Hepatocyte (in vitro differentiated cells): ENCODE measurements around the gene AMZ2. TPM values are rescaled to one million over a fixed set of nuclear protein-coding genes. Genes with fewer than 3 reads are reported as not detected.
A peak's percentile ranks its signal among the peaks of the same experiment; 100 is the strongest.

Source experiments
- DNase-seq: peaks from one replicate; pipeline ENCODE4 v3.0.0-alpha.2; 2016; ENCODE audit warnings: low spot score
- H2AFZ ChIP-seq: fragments of 200-600 bp; sonication (generic); 2 replicates; pipeline ENCODE4 v1.6.0; 2016; ENCODE audit warnings: antibody characterized with exemption, mild to moderate bottlenecking
- H3K27ac ChIP-seq: fragments of 200-600 bp; sonication (generic); 2 replicates; pipeline ENCODE4 v1.5.1; 2016; ENCODE audit warnings: mild to moderate bottlenecking
- H3K27me3 ChIP-seq: fragments of 200-600 bp; sonication (generic); 2 replicates; pipeline ENCODE4 v1.6.1; 2016
- H3K36me3 ChIP-seq: fragments of 200-600 bp; sonication (generic); replicated peaks from 2 replicates; pipeline ENCODE4 v1.5.1; 2016; ENCODE audit warnings: low read depth; ENCODE audit not compliant: insufficient read depth
- H3K4me1 ChIP-seq: fragments of 200-600 bp; sonication (generic); 2 replicates; pipeline ENCODE4 v1.5.1; 2016; ENCODE audit warnings: mild to moderate bottlenecking, moderate library complexity; ENCODE audit not compliant: insufficient read depth
- H3K4me2 ChIP-seq: fragments of 200-600 bp; sonication (generic); 2 replicates; pipeline ENCODE4 v1.6.0; 2016
- H3K4me3 ChIP-seq: fragments of 200-600 bp; sonication (generic); 2 replicates; pipeline ENCODE4 v1.5.1; 2016; ENCODE audit warnings: mild to moderate bottlenecking
- H3K79me2 ChIP-seq: fragments of 200-600 bp; sonication (generic); 2 replicates; pipeline ENCODE4 v1.6.0; 2017; ENCODE audit warnings: mild to moderate bottlenecking
- H3K9me2 ChIP-seq: fragments of 200-600 bp; sonication (generic); replicated peaks from 2 replicates; pipeline ENCODE4 v1.6.0; 2017; ENCODE audit warnings: mild to moderate bottlenecking; ENCODE audit not compliant: insufficient read depth
- H3K9me3 ChIP-seq: fragments of 200-600 bp; sonication (generic); 2 replicates; pipeline ENCODE4 v1.5.1; 2016; ENCODE audit warnings: low read depth, mild to moderate bottlenecking
- H4K20me1 ChIP-seq: fragments of 200-600 bp; sonication (generic); 2 replicates; pipeline ENCODE4 v1.6.0; 2016; ENCODE audit warnings: mild to moderate bottlenecking; ENCODE audit not compliant: insufficient read depth, poor library complexity, severe bottlenecking
- EZH2 ChIP-seq: fragments of 200-600 bp; sonication (generic); IDR thresholded peaks from 2 replicates; pipeline ENCODE4 v1.6.1; 2016; ENCODE audit warnings: antibody characterized with exemption, mild to moderate bottlenecking, borderline replicate concordance
- EZH2phosphoT487 ChIP-seq: fragments of 200-600 bp; sonication (generic); IDR thresholded peaks from one replicate; pipeline ENCODE4 v1.6.1; 2018; ENCODE audit warnings: antibody characterized with exemption, mild to moderate bottlenecking, low read depth, moderate library complexity; ENCODE audit not compliant: unreplicated experiment, severe bottlenecking
- WGBS: methylation state at CpG from one replicate; pipeline ENCODE4 v1.1.6; 2016; ENCODE audit warnings: low lambda C conversion rate; ENCODE audit errors: missing lambda C conversion rate; 5-methylcytosine and 5-hydroxymethylcytosine counted together
- polyA plus RNA-seq: library from polyadenylated mRNA; unstranded; fragments of >200 nt; fragmentation: Nextera tagmentation; extraction: Ambion mirVana; gene quantifications from 2 replicates; pipeline ENCODE4 v1.2.1, GENCODE V29; 2016
- total RNA-seq: library from RNA; depleted of rRNA; stranded (reverse); fragments of >200 nt; gene quantifications from 2 replicates; pipeline ENCODE4 v1.2.3, GENCODE V29; 2014
- TF ChIP-seq, protein P1 (sequence below): fragments of 200-600 bp; sonication (generic); IDR thresholded peaks from 2 replicates; pipeline ENCODE4 v1.5.1; 2016; ENCODE audit warnings: antibody characterized with exemption, mild to moderate bottlenecking; ENCODE audit not compliant: poor library complexity

The AMZ2 gene
- total and polyA plus RNA-seq, 2 experiments from 2014 or later = 51.6 to 58.8 TPM

DNA sequence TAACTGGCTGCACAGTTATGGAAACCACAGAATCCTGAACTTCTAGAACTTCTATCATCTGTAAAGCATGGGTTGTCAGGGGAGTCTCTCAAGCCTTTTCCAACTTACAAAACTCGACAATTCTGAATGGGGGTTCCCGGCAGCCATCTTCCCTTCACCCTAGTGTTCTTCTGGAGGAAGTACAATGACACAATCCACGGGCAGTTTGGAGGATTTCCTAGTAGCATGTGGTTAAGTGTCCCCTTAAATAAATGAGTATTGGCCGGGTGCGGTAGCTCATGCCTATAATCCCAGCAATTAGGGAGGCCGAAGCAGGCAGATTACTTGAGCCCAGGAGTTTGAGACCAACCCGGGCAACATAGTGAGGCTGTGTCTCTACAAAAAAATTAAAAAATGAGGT, 41.0 kb downstream of the AMZ2 start:
- Histone ChIP-seq H3K4me3 (no peak overlapping the region), H2AFZ (no peak overlapping the region), H3K4me1 (peaks cover 11% of the 10 kb centered on the region), H3K4me2 (no peak overlapping the region), H3K36me3 (no peaks in the 10 kb centered on the region), H3K27ac (no peak overlapping the region), H3K9me3 (no peaks in the 10 kb centered on the region), H4K20me1 (no peaks in the 10 kb centered on the region), H3K9me2 (no peaks in the 10 kb centered on the region), H3K27me3 (peaks cover 51% of the 10 kb centered on the region), H3K79me2 (no peaks in the 10 kb centered on the region)
- TF ChIP-seq, protein P1, sequence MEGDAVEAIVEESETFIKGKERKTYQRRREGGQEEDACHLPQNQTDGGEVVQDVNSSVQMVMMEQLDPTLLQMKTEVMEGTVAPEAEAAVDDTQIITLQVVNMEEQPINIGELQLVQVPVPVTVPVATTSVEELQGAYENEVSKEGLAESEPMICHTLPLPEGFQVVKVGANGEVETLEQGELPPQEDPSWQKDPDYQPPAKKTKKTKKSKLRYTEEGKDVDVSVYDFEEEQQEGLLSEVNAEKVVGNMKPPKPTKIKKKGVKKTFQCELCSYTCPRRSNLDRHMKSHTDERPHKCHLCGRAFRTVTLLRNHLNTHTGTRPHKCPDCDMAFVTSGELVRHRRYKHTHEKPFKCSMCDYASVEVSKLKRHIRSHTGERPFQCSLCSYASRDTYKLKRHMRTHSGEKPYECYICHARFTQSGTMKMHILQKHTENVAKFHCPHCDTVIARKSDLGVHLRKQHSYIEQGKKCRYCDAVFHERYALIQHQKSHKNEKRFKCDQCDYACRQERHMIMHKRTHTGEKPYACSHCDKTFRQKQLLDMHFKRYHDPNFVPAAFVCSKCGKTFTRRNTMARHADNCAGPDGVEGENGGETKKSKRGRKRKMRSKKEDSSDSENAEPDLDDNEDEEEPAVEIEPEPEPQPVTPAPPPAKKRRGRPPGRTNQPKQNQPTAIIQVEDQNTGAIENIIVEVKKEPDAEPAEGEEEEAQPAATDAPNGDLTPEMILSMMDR = no peak
- no peak for TF ChIP-seq EZH2
- no peak for TF ChIP-seq EZH2phosphoT487
- WGBS = 75% methylated on average over 7 of the region's 7 CpGs
- no peak for DNase-seq

DNA sequence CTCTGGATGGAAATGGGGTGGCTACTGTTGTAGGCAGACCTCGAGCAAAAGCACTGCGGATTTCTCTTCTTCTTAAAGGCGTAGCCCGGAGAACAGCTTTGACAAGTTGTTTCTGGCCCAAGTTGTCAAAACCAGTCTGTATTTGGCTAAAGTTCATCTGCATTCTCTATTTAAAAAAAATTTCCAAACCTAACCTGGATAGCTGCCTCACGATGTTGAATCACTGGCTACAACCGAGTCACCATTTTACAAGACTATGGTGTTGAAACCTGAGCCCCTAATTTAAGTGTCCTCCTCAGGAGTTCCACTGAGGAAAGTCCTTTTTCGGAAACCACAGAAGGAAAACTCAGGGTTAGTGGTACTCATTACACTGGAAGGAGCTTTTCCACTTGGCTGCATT, 41.6 kb downstream of the AMZ2 start:
- peaks cover 58% of the 10 kb centered on the region for H3K27me3 ChIP-seq

DNA sequence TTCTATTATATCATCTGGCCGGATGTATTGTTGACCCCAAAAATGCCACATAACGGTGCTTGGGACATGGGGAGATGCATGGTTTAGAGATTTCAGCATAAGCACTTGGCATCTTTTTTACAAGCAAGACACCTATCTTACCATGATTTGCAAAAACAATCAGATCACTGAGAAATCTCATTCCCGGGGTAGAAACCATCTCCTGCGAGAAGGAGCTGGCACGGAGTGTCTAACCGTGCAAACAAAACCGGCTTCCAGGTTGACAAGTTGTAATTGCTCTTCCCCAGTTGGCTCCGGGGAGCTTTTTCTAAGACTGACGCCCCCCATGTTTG, 42.1 kb downstream of the AMZ2 start:
- no peak for TF ChIP-seq EZH2phosphoT487
- TF ChIP-seq EZH2 = no peak
- TF ChIP-seq, protein P1 = no peak
- Histone ChIP-seq H3K4me1 (peaks cover 11% of the 10 kb centered on the region), H3K27me3 (peaks cover 62% of the 10 kb centered on the region), H3K9me3 (no peaks in the 10 kb centered on the region), H3K4me2 (peak overlapping the region; percentile 97), H3K79me2 (no peaks in the 10 kb centered on the region), H3K4me3 (no peak overlapping the region), H3K9me2 (no peaks in the 10 kb centered on the region), H2AFZ (no peak overlapping the region), H3K27ac (no peak overlapping the region), H3K36me3 (no peaks in the 10 kb centered on the region), H4K20me1 (no peaks in the 10 kb centered on the region)
- DNase-seq = no peak
- WGBS = 28% methylated on average over 9 of the region's 9 CpGs

More for the DNA sequence above, 41.6 kb downstream of the AMZ2 start:
- Histone ChIP-seq H3K9me3 (no peaks in the 10 kb centered on the region), H4K20me1 (no peaks in the 10 kb centered on the region), H3K9me2 (no peaks in the 10 kb centered on the region), H2AFZ (no peak overlapping the region), H3K79me2 (no peaks in the 10 kb centered on the region), H3K36me3 (no peaks in the 10 kb centered on the region), H3K4me1 (peaks cover 11% of the 10 kb centered on the region), H3K4me3 (no peak overlapping the region), H3K27ac (no peak overlapping the region), H3K4me2 (no peak overlapping the region)
- WGBS = 69% methylated on average over 7 of the region's 7 CpGs
- peak; percentile 4 for TF ChIP-seq EZH2
- no peak for TF ChIP-seq EZH2phosphoT487
- no peak for DNase-seq

- 1% methylated on average over 46 of the region's 50 CpGs for WGBS
- Histone ChIP-seq H2AFZ (peak overlapping the region; percentile 19), H3K4me3 (no peak overlapping the region), H3K79me2 (no peaks in the 10 kb centered on the region), H3K4me2 (peak overlapping the region; percentile 97), H3K36me3 (no peaks in the 10 kb centered on the region), H3K9me2 (no peaks in the 10 kb centered on the region), H3K4me1 (peaks cover 11% of the 10 kb centered on the region), H3K9me3 (no peaks in the 10 kb centered on the region), H4K20me1 (no peaks in the 10 kb centered on the region), H3K27ac (no peak overlapping the region), H3K27me3 (peaks cover 68% of the 10 kb centered on the region)
- TF ChIP-seq, protein P1 = no peak
- TF ChIP-seq EZH2 = peak; percentile 76
- DNase-seq = peak; percentile 15
Measured at GRCh38 chr17:68290268-68290954, 42.6 kb downstream of the AMZ2 start.
